HG03196 (cell line): Measurements from ENCODE around the gene WNT10A.

ENCODE experiments used
- ATAC-seq: cut with Tn5 transposase; IDR thresholded peaks from one replicate; pipeline ENCODE4 v1.9.1; 2021; ENCODE audit not compliant: unreplicated experiment

WNT10A gene

GRCh38 chr2:218892693-218893348, 12.2 kb downstream of the WNT10A start:
- ATAC-seq: peak; percentile 39

GRCh38 chr2:218893349-218894150, 12.9 kb downstream of the WNT10A start:
- no peak for ATAC-seq

- no peak for ATAC-seq
These were observed 13.7 kb downstream of the WNT10A start for GRCh38 chr2:218894151-218894879.

- ATAC-seq: no peak
These were observed 14.2 kb downstream of the WNT10A start for GRCh38 chr2:218894880-218895157.

- no peak for ATAC-seq
These were observed 14.7 kb downstream of the WNT10A start for GRCh38 chr2:218895326-218895725.

GRCh38 chr2:218895759-218896500, 15.3 kb downstream of the WNT10A start:
- ATAC-seq: peak; percentile 15

GRCh38 chr2:218896501-218897393, 16.1 kb downstream of the WNT10A start:
- ATAC-seq: peak; percentile 53

GRCh38 chr2:218897394-218898108, 16.9 kb downstream of the WNT10A start:
- peak; percentile 1 for ATAC-seq

- ATAC-seq: peak; percentile 34
These were observed 17.6 kb downstream of the WNT10A start for GRCh38 chr2:218898109-218898878.

- no peak for ATAC-seq
These were observed 18.5 kb downstream of the WNT10A start for GRCh38 chr2:218899147-218899546.

- no peak for ATAC-seq
These were observed 21.8 kb downstream of the WNT10A start for GRCh38 chr2:218902427-218902826.

GRCh38 chr2:218904176-218904575, 23.5 kb downstream of the WNT10A start:
- no peak for ATAC-seq

GRCh38 chr2:218908721-218909619, 28.3 kb downstream of the WNT10A start:
- ATAC-seq: peak; percentile 93

GRCh38 chr2:218910741-218911140, 30.1 kb downstream of the WNT10A start:
- ATAC-seq: no peak

GRCh38 chr2:218920504-218920903, 39.9 kb downstream of the WNT10A start:
- no peak for ATAC-seq

GRCh38 chr2:218924757-218925156, 44.1 kb downstream of the WNT10A start:
- ATAC-seq: no peak

- no peak for ATAC-seq
These were observed 44.8 kb downstream of the WNT10A start for GRCh38 chr2:218925434-218925833.

- no peak for ATAC-seq
These were observed 46.8 kb downstream of the WNT10A start for GRCh38 chr2:218927422-218927821.
